GM18511 (cell line): Measurements from ENCODE around the gene FOXD4L3.
"Not testable (repeated sequence)": the region's sequence is repeated elsewhere in the genome, so short reads cannot be mapped to it uniquely, and the experiment has no call there.

ENCODE experiments used
- ATAC-seq: cut with Tn5 transposase; IDR thresholded peaks from one replicate; pipeline ENCODE4 v1.9.1; 2021; ENCODE audit warnings: mild to moderate bottlenecking, moderate library complexity; ENCODE audit not compliant: unreplicated experiment

Gene FOXD4L3

GRCh38 chr9:68343992-68344391, 41.3 kb downstream of the FOXD4L3 start:
- not testable (repeated sequence) for ATAC-seq

DNA sequence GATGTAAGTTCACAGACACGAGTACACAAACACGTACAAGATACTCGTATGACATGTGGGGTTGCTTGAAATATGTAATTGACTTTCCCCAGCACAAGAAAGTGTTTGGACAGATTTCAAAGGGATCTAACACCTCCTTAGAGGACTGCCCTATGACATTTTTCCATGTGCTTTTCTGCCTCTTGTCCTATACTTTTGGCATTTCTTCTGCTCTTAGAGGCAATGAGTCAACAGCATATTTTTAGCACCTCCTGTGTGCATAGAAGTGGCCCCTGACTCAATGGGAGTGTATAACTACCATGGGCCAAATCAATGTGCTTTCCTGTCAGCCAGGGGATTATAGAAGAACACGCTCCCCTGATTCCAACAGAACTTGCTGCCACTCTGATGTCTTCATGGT, 49.0 kb downstream of the FOXD4L3 start:
- ATAC-seq = not testable (repeated sequence)
